Ascending aorta (tissue), 2 donors: Measurements from ENCODE around the gene ELL2. TPM values are rescaled to one million over a fixed set of nuclear protein-coding genes. Genes with fewer than 3 reads are reported as not detected.
"Not testable (repeated sequence)": the region's sequence is repeated elsewhere in the genome, so short reads cannot be mapped to it uniquely, and the experiment has no call there.

Experiments used
- DNase-seq, 2 donors: peaks; one replicate each; pipeline ENCODE4 v3.0.0-alpha.2; 2019; ENCODE audit warnings: low spot score in 2 of 2
- H3K27ac ChIP-seq, 2 donors: fragments of 200-600 bp; sonication (generic); one replicate each; pipeline ENCODE4 v1.5.1; 2016 to 2017; ENCODE audit warnings: mild to moderate bottlenecking in 1 of 2
- H3K27me3 ChIP-seq: fragments of 200-600 bp; sonication (generic); one replicate; pipeline ENCODE4 v1.5.1; 2017
- H3K36me3 ChIP-seq, 2 donors: fragments of 200-600 bp; sonication (generic); one replicate each; pipeline ENCODE4 v1.5.1; 2016
- H3K4me1 ChIP-seq, 2 donors: fragments of 200-600 bp; sonication (generic); one replicate each; pipeline ENCODE4 v1.5.1; 2016 to 2017; ENCODE audit warnings: mild to moderate bottlenecking in 1 of 2
- H3K4me3 ChIP-seq, 2 donors: fragments of 200-600 bp; sonication (generic); one replicate each; pipeline ENCODE4 v1.5.1; 2016 to 2017; ENCODE audit warnings: mild to moderate bottlenecking in 1 of 2
- H3K9me3 ChIP-seq, 2 donors: fragments of 200-600 bp; sonication (generic); one replicate each; pipeline ENCODE4 v1.5.1; 2016
- CTCF ChIP-seq, 3 experiments: fragments of 200-600 bp in 2 of 3; fragments of 450-650 bp in 1 of 3; sonication (generic) in 2 of 3; IDR thresholded peaks; one replicate each; pipeline ENCODE4 v1.5.1; 2016 to 2019; ENCODE audit warnings: antibody characterized with exemption in 3 of 3, mild to moderate bottlenecking in 1 of 3, moderate library complexity in 1 of 3
- intact Hi-C: fragments of 100-400 bp; cut with DNase I; formaldehyde crosslinking; loops from one replicate; pipeline ENCODE4 v1.15.1; 2023
- total RNA-seq: library from RNA; depleted of rRNA; stranded (reverse); fragments of >200 nt; gene quantifications from one replicate; pipeline ENCODE4 v1.1.0, GENCODE V29; 2016

Gene ELL2
- total RNA-seq, 1 donor from 2014 or later = 26.0 TPM

GRCh38 chr5:95907740-95908706 is 53.6 kb downstream of the ELL2 start:
- peaks cover 17 to 34% of the 10 kb centered on the region in 2 donors for H3K36me3 ChIP-seq
- no peak overlapping the region for H3K4me3 ChIP-seq
- intact Hi-C loops = no loop called here
- DNase-seq = no peak
- H3K27me3 ChIP-seq = no peaks in the 10 kb centered on the region
- H3K27ac ChIP-seq = no peak overlapping the region
- no peak for TF ChIP-seq CTCF (IDR thresholded peaks at IDR 0.05)
- H3K9me3 ChIP-seq = no peaks in the 10 kb centered on the region
- H3K4me1 ChIP-seq = peaks cover 5 to 23% of the 10 kb centered on the region in 2 donors

GRCh38 chr5:95907067-95907705 is 54.5 kb downstream of the ELL2 start:
- Histone ChIP-seq H3K36me3 (peaks cover 17 to 34% of the 10 kb centered on the region in 2 donors), H3K27me3 (no peaks in the 10 kb centered on the region), H3K9me3 (no peaks in the 10 kb centered on the region), H3K4me1 (peaks cover 5 to 23% of the 10 kb centered on the region in 2 donors), H3K27ac (no peak overlapping the region), H3K4me3 (no peak overlapping the region)
- no peak for TF ChIP-seq CTCF (IDR thresholded peaks at IDR 0.05)
- intact Hi-C loops = no loop called here
- DNase-seq = no peak

- H3K9me3 ChIP-seq, H3K27me3 ChIP-seq, intact Hi-C loops, H3K27ac ChIP-seq, DNase-seq, H3K4me3 ChIP-seq: not testable (repeated sequence)
- H3K4me1 ChIP-seq = peaks cover 5 to 20% of the 10 kb centered on the region in 2 donors
- peaks cover 10 to 31% of the 10 kb centered on the region in 2 donors for H3K36me3 ChIP-seq
Observed at GRCh38 chr5:95906398-95906797, 55.3 kb downstream of the ELL2 start.

- peaks cover 5 to 19% of the 10 kb centered on the region in 2 donors for H3K4me1 ChIP-seq
- TF ChIP-seq CTCF (IDR thresholded peaks at IDR 0.05) = no peak
- peaks cover 10 to 37% of the 10 kb centered on the region in 2 donors for H3K36me3 ChIP-seq
- no peak overlapping the region for H3K4me3 ChIP-seq
- DNase-seq = no peak
- no peaks in the 10 kb centered on the region for H3K27me3 ChIP-seq
- no peak overlapping the region for H3K27ac ChIP-seq
- H3K9me3 ChIP-seq = no peaks in the 10 kb centered on the region
- intact Hi-C loops = no loop called here
Observed at GRCh38 chr5:95904827-95905226, 56.8 kb downstream of the ELL2 start.

GRCh38 chr5:95903838-95904237 is 57.8 kb downstream of the ELL2 start:
- intact Hi-C loops = no loop called here
- Histone ChIP-seq H3K27me3 (no peaks in the 10 kb centered on the region), H3K4me3 (no peak overlapping the region), H3K9me3 (no peaks in the 10 kb centered on the region), H3K4me1 (peaks cover 5 to 10% of the 10 kb centered on the region in 2 donors), H3K27ac (no peak overlapping the region), H3K36me3 (peaks cover 18 to 47% of the 10 kb centered on the region in 2 donors)
- no peak for DNase-seq
- TF ChIP-seq CTCF (IDR thresholded peaks at IDR 0.05) = no peak
